ENCODE results near the gene LRRC37A.

DNA sequence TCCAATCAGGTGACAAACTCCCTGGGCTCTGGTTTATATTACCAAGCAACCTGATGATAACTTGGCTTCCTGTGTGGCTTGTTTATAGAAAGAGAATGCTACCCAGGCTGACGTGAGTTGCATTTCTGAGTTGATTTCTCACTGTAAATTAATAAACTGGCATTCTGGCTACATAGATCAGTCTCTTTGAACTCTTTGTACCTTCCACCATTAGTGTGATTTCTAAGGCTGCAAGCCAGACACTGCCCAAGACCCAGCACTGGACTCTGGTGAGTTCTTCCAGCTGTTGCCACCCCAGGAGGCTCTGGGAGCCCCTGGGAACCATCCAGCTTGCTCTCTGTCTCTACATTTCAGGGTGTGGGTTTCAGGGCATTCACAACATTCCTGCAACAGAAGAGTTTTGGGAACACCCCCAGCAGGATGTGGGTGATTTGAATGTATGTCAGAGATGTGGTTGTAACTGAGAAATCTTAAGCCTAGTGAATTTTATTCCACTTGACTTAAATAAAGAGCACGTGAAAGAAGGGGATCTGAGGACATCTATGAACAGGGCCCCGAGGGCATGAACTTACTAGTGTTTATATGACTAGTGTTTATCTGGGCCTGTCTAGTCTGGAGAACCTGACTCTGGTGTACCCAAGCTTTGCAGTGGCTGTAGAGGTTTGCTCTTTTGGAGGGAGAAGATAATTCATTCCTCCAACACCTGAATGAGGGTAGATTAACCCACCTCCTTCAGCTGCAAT lies 30.3 kb upstream of the LRRC37A start:
- TF ChIP-seq, protein P1, sequence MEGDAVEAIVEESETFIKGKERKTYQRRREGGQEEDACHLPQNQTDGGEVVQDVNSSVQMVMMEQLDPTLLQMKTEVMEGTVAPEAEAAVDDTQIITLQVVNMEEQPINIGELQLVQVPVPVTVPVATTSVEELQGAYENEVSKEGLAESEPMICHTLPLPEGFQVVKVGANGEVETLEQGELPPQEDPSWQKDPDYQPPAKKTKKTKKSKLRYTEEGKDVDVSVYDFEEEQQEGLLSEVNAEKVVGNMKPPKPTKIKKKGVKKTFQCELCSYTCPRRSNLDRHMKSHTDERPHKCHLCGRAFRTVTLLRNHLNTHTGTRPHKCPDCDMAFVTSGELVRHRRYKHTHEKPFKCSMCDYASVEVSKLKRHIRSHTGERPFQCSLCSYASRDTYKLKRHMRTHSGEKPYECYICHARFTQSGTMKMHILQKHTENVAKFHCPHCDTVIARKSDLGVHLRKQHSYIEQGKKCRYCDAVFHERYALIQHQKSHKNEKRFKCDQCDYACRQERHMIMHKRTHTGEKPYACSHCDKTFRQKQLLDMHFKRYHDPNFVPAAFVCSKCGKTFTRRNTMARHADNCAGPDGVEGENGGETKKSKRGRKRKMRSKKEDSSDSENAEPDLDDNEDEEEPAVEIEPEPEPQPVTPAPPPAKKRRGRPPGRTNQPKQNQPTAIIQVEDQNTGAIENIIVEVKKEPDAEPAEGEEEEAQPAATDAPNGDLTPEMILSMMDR (IDR thresholded peaks at IDR 0.05 in 4 of 5, conservative IDR thresholded peaks at IDR 0.05 in 1 of 5), result no peak
- no peak for TF ChIP-seq POLR2A (IDR thresholded peaks at IDR 0.05)

Data from gastrocnemius medialis (tissue), 4 donors.